HG03159 (cell line): ENCODE data around the gene SYS1.
A peak's percentile ranks its signal among the peaks of the same experiment; 100 is the strongest.

Experiments
- ATAC-seq: cut with Tn5 transposase; IDR thresholded peaks from one replicate; pipeline ENCODE4 v1.9.1; 2021; ENCODE audit warnings: mild to moderate bottlenecking, moderate library complexity; ENCODE audit not compliant: unreplicated experiment

The SYS1 gene

DNA sequence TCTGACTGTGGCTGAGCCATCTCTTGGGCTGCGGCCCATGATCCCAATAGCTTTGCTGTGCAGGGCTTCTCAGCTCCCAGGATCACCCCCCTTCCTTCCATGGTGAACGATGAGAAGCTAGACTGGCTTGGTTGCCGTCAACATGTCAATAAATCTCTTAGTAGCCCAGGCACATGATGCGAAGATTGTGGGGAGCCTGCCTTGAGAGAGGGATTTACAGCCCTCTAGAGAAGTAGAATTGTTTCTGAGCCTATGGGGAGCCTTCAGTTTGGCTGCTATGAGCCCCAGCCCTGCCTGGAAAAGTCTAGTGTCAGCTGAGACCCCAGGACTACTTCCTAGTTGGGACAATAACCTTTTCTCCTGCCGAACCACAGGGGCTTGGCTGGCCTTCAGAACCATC is 49.7 kb downstream of the SYS1 start:
- no peak for ATAC-seq

DNA sequence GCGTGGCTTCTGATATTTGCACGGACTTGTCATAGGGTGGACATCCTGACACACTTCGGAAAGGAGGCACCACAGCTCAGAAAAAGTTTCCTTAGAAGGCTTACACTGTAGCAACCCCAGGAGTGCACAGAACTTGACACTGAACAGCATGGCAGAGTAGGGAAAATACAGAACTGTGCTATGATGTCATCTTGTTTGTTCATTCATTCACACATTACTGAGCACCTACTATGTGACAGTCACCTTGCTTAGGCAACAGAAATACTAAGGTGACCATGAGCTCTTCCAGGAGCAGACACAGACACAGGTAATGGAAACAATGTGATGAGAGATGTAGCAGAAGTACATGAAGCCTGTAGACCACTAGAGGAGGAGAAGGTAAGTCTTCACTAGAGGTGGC is 50.5 kb downstream of the SYS1 start:
- ATAC-seq = no peak

DNA sequence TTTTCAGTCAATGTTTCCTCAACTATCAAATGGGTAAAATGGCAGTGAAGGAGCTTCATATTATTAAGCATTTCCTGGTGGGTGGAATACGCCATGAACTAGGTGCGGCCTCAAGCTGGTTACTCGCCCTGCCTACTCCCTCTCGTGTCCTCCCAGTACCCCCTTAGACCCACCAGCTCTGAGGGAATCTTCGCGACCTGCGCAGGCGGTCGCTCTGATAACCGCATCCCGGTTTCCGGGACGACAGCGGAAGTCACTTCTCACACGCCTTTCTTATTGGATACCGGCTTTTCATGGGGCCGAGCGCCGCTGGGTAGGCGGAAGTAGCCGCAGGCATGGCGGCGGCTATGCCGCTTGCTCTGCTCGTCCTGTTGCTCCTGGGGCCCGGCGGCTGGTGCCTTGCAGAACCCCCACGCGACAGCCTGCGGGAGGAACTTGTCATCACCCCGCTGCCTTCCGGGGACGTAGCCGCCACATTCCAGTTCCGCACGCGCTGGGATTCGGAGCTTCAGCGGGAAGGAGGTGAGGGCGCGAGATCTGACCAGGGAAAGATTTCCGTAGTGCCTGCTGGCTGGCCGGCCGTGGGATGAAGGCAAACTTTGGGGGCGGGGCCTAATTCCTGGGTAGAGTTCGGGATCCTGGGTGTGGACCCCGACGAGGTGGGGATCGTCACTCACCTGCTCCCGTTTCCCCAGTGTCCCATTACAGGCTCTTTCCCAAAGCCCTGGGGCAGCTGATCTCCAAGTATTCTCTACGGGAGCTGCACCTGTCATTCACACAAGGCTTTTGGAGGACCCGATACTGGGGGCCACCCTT is 53.1 kb downstream of the SYS1 start, which contains the start of gene PIGT:
TSS of gene PIGT (plus strand) at position 320 of the 816 bp plus-strand sequence. CDS start at position 336, 16 bp downstream.
- ATAC-seq = peak; percentile 77

DNA sequence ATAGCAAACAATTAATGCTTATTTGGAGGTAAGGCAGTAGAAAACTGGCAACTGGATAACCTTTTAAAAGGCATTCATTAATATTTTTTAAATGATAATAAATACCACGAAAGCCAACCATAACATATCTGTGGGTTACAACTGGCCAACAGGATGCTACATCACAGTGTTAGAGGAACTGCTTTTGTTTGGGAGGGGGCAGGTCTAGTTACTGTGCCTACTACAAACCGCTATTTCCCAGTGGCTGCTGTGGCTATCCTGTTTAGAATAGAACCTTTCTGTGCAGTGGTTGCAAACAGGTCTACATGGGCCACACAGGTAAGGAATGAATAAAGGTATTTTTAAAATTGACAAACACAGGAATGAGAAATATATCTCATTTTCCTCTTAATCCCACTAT is 54.0 kb downstream of the SYS1 start:
- no peak for ATAC-seq
